GM21447 (cell line): ENCODE data around the gene SVIL.
A peak's percentile ranks its signal among the peaks of the same experiment; 100 is the strongest.
"Not testable (repeated sequence)": the region's sequence is repeated elsewhere in the genome, so short reads cannot be mapped to it uniquely, and the experiment has no call there.

Source experiments
- ATAC-seq: cut with Tn5 transposase; IDR thresholded peaks from one replicate; pipeline ENCODE4 v1.9.1; 2021; ENCODE audit not compliant: unreplicated experiment

Gene SVIL

DNA sequence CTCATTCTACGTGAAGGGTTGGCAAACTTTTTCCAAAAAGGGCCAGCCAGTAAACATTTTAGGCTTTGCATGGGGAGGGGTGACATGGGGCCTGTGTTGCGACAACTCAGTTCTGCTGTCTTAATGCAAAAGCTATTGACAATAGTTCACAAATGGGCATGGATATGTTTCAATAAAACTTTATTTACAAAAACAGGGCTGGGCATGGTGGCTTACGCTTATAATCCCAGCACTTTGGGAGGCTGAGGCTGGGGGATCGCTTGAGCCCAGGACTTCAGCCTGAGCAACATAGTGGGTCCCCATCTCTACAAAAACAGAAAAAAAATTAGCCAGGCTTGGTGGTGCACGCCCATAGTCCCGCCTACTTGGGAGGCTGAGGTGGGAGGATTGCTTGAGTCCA is 141.1 kb downstream of the SVIL start:
- no peak for ATAC-seq

GRCh38 chr10:29492774-29493173 is 142.0 kb downstream of the SVIL start:
- ATAC-seq = no peak

DNA sequence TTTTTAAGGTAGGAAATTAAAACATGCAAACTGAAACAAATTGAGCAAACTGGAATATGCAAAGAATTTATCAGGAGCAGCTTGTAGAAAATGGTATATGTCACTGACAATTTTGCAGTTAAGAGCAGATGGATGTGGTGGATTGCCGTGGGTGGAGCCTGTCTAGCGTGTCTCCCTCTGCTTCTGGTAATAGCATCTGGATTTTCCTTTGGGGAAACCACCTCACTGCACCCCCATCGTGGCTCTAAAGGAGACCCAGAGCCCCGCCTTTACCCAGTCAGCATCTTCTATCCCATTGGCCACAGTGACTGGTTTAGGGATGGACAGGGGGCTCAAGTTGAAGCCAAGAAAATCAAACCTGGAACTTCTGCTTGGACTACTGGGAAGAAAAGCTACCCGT is 142.9 kb downstream of the SVIL start:
- no peak for ATAC-seq

DNA sequence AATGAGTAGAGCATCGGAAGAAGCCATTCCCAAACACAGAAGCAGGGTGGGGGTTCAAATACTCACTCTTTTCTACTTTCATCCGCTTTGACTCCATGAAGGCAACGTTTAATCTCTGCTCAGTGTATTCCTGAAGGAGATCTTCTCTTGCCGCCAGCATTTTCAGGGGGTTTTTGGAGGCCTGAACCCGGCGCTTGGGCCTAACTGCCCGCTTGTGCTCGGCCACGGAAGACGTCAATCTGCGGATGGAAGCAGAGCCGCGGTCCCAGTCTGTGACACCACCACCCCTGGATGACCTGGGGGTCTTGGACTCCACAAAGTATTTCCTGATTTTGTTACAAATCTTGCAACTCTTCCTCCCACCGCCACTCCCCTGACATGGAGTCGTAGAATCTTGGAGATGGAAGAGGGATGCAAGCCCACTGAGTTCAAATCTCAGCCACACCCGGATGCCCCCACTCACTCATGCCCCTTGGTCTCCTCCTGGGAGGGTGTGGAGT is 143.9 kb downstream of the SVIL start:
- not testable (repeated sequence) for ATAC-seq

- ATAC-seq = not testable (repeated sequence)
Observed at GRCh38 chr10:29488471-29488870, 146.3 kb downstream of the SVIL start.

DNA sequence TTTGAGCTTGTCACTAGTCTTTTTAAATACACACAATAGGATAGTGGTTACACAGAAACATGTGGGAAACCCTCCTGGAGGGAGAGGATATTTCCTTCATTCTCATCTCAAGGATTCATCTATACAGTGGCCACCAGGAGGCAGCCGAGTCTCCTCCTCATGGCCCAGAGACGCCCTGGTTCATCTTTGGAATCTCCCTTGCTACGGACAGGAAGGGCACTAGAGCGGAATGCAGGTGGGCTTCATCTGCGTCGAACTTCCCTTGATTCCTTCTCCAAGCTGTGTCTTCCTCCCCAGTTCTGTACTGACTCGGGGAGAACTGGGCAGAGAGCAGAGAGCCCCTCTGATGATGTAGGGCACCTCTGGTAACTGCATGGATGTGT is 146.9 kb downstream of the SVIL start:
- not testable (repeated sequence) for ATAC-seq

GRCh38 chr10:29487032-29487883 is 147.5 kb downstream of the SVIL start:
- not testable (repeated sequence) for ATAC-seq

- ATAC-seq = no peak
Observed at GRCh38 chr10:29486433-29486832, 148.3 kb downstream of the SVIL start.

- ATAC-seq = not testable (repeated sequence)
Observed at GRCh38 chr10:29484677-29485076, 150.1 kb downstream of the SVIL start.

DNA sequence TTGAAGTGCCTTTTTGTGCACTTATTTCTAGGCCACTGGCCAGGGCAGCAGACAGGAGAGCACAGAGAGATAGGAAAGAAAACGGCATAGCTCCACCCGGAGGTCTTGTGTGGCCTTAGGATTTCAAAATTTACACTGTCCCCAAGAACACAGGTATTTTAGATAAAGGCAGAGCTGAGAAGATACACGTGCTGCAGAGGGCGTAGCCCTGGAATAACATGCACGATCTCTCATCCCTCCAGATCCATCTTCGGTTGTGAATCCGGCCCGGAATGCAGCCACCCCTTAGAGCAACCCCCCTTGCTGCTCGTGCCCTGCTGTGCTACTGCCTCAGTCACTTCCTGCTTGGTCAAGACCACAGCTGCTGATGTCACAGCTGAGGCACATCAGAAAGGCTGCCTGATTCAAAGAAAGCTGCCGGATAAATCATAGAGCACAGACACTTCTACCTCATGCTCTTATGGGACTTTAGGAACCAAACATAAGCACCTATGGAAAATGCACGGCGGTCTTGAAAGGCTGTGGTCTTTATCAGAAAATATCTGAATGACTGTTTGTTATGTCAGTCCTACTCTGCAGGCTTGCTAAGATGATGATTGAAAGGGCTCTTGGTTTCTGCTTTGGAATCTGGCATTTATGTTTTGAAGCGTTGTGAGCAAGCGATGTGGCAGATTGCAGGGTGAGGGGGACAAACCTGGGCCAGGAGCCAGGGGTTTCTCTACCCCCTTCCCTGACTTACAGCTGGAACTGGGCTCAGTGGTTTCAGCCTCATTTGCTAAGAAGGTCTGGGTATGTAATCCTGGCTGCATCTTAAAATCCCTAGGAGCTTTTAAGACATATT is 152.0 kb downstream of the SVIL start:
- peak; percentile 64 for ATAC-seq

DNA sequence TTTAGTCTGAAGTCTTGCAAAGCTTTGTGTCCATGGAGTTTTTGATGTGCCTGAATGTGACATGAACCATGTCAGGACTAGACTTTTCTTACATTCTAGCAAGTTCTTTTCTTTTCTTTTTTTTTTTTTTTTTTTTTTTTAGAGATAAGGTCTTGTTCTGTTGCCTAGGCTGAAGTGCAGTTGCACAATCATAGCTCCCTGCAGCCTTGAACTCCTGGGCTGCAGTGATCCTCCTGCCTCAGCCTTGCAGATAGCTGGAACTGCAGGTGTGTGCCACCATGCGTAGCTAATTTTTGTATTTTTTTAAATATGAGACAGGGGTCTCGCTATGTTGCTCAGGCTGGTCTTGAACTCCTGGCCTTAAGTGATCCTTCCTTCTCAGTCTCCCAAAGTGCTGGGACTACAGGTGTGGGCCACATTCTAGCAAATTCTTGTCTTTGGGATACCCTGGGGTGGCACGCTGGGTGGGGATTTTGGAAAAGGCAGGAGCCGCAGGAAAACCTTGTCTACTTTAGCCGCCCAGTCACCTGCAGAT is 152.8 kb downstream of the SVIL start:
- no peak for ATAC-seq

DNA sequence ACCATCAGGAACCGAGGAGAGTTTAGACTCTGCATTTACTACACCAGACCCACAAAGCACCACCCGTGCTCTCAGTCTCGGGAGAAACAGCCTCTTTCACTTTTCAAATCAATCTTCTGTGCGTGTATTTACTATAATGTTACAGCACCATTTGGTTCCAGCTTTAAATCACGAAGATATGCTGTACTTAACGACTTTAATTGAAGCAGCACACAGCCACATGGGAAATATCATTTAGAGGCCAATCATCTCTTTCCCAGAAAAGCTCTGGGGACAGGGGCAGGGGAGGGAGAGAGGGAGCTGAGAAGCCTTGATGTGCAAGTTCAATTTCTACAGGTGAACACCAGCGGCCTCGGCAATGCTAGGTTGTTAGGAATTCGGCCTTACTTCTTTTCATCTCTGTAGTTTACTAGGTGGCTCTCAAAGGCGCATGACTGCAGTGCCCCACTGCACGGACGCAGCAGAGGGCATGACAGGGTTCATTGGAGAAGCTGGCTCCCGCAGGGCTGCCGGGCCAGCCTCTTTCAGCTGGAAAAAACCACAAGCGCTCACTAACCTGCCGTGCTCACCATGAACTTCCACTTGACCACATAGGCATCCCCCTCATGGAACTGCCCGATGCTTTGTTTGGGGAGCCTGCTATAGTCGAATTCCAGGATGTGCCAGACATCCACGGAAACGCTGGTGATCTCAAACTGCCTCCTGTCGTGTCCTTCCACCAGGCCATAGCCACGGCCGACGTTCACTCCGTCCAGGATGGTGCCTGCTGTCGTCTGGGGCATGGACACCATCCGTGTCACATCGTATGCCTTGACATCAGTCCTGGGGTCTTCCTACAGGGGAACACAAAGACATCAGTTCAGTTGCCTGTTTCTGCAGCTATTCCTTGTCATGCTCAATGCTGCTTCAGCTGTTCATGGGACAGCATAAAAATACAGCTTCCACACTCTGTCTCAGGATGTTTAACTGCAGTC is 154.5 kb downstream of the SVIL start:
- no peak for ATAC-seq

DNA sequence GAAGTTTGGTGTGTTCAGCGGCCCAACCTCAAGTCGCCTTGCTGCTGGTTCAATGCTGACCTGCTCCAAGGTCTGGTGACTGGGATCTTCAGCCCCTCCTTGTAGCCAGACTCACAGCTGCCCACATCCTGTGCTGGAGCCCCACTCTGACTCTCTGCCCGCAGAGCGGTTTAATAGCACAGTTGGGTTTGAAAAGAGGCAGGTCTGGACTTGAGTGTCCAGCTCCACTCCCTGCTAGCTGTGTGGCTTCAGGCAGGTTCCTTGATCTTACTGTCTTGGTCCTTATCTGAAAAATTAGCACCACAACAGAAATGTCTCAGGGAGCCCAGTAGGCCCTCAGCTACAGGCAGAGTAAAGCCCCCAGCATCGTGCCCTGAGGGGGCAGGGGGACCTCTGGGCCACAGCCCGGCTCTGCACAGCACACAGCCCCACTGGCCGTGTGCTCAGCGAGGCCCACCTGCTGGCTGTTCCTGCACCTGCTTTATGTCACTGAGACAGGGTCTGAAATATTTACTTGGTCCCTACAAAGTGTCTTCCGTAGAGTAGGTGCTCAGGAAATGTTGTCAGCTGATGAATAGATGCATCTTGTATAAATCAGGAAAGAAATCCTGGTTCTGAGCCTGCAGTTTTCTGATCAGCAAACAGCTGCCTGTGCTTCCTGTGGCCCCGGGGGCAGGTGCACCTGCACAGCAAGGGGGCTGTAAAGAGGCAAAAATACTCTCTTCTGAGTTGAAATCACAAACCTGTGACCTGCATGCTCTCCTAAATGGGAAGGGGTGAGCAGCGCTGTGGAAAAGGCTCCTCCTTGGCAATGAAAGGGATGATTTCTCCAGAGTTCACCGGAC is 155.5 kb downstream of the SVIL start:
- ATAC-seq = no peak

GRCh38 chr10:29473406-29474100 is 161.2 kb downstream of the SVIL start:
- no peak for ATAC-seq

- no peak for ATAC-seq
Observed at GRCh38 chr10:29473087-29473356, 161.7 kb downstream of the SVIL start.

- ATAC-seq = no peak
Observed at GRCh38 chr10:29472301-29473086, 162.3 kb downstream of the SVIL start.

- no peak for ATAC-seq
Observed at GRCh38 chr10:29471544-29471859, 163.3 kb downstream of the SVIL start.

DNA sequence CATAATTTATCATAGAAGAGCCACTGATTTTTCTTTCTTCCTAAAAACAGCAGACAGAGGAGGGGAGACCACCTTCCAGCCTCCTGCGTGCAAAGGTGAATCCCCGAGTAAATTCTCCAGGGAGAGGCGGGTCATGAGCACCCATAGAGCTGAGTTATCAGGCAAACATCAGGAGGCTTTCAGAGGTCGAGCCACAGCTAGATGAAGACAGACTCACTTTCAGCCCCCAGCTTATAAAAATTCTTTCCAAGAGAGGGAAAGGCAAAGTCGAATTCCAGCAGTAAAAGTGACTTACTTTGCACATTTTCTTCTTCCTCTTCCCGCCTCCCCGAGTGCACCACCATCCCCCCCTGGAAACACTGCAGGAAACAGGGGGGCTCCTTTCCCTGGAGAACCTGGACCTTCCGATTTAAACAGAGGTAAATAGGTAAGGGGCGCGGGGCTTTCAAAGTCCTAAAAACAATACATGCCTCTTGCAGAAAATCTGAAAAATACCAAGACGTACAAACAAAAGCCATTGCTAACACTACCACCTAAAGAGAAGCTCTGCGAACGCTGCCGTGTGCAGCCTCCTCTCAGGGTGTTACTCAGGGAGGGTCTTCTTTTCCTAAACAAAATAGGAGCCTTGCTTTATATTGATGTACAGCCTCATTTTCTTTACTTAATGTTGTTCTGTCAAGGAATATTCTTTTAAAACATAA is 163.8 kb downstream of the SVIL start:
- no peak for ATAC-seq
